Trophoblast cell (in vitro differentiated cells and primary cell): ENCODE results near the gene SHROOM1.
"Not testable (repeated sequence)": the region's sequence is repeated elsewhere in the genome, so short reads cannot be mapped to it uniquely, and the experiment has no call there.

ENCODE experiments used
- DNase-seq, 2 donors: peaks; one replicate each; pipeline ENCODE4 v3.0.0-alpha.2; 2016
- H2AFZ ChIP-seq: 2 replicates; pipeline ENCODE4 v1.6.1; 2013; ENCODE audit warnings: low read length, moderate library complexity, mild to moderate bottlenecking; ENCODE audit not compliant: insufficient read depth, poor library complexity
- H2AK5ac ChIP-seq: 2 replicates; pipeline ENCODE4 v1.6.1; 2013; ENCODE audit warnings: mild to moderate bottlenecking, low read length
- H2BK120ac ChIP-seq: 2 replicates; pipeline ENCODE4 v1.6.1; 2013; ENCODE audit warnings: low read length, mild to moderate bottlenecking, moderate library complexity; ENCODE audit not compliant: insufficient read depth, poor library complexity
- H2BK12ac ChIP-seq: 2 replicates; pipeline ENCODE4 v1.6.1; 2013; ENCODE audit warnings: mild to moderate bottlenecking, low read length, moderate library complexity
- H2BK5ac ChIP-seq: 2 replicates; pipeline ENCODE4 v1.6.1; 2013; ENCODE audit warnings: low read length, low read depth, moderate library complexity, mild to moderate bottlenecking; ENCODE audit not compliant: poor library complexity
- H3K14ac ChIP-seq: 2 replicates; pipeline ENCODE4 v1.6.1; 2013; ENCODE audit warnings: mild to moderate bottlenecking, low read length
- H3K18ac ChIP-seq: 2 replicates; pipeline ENCODE4 v1.6.1; 2013; ENCODE audit warnings: mild to moderate bottlenecking, low read length
- H3K23ac ChIP-seq: 2 replicates; pipeline ENCODE4 v1.6.1; 2013; ENCODE audit warnings: low read length
- H3K27ac ChIP-seq: 2 replicates; pipeline ENCODE4 v1.5.1; 2013; ENCODE audit warnings: low read depth, mild to moderate bottlenecking, inconsistent platforms, low read length, moderate library complexity
- H3K27me3 ChIP-seq: 2 replicates; pipeline ENCODE4 v1.6.1; 2013; ENCODE audit warnings: inconsistent platforms, mild to moderate bottlenecking, low read length, moderate library complexity; ENCODE audit not compliant: insufficient read depth
- H3K36me3 ChIP-seq, 2 experiments: 1 replicate in 1 of 2; 2 replicates in 1 of 2; pipeline ENCODE4 v1.6.1; 2013; ENCODE audit warnings: low read length in 2 of 2, mild to moderate bottlenecking in 2 of 2, moderate library complexity in 1 of 2; ENCODE audit not compliant: insufficient read depth in 2 of 2, control insufficient read depth in 1 of 2
- H3K4ac ChIP-seq: 2 replicates; pipeline ENCODE4 v1.6.1; 2013; ENCODE audit warnings: low read depth, mild to moderate bottlenecking, low read length, moderate library complexity
- H3K4me1 ChIP-seq, 2 experiments: 1 replicate in 1 of 2; 2 replicates in 1 of 2; pipeline ENCODE4 v1.6.1; 2013; ENCODE audit warnings: low read length in 2 of 2, mild to moderate bottlenecking in 2 of 2, moderate library complexity in 1 of 2; ENCODE audit not compliant: insufficient read depth in 2 of 2, control insufficient read depth in 1 of 2
- H3K4me2 ChIP-seq: 2 replicates; pipeline ENCODE4 v1.6.1; 2013; ENCODE audit warnings: inconsistent platforms, mild to moderate bottlenecking, low read length, moderate library complexity
- H3K4me3 ChIP-seq: 2 replicates; pipeline ENCODE4 v1.5.1; 2013; ENCODE audit warnings: mild to moderate bottlenecking, low read depth, low read length, inconsistent platforms
- H3K79me1 ChIP-seq: one replicate; pipeline ENCODE4 v1.6.1; 2013; ENCODE audit warnings: low read length
- H3K79me2 ChIP-seq: 2 replicates; pipeline ENCODE4 v1.6.1; 2013; ENCODE audit warnings: low read length, mild to moderate bottlenecking; ENCODE audit not compliant: control insufficient read depth, insufficient read depth, poor library complexity
- H3K9ac ChIP-seq: 2 replicates; pipeline ENCODE4 v1.6.1; 2013; ENCODE audit warnings: mild to moderate bottlenecking, low read length
- H3K9me3 ChIP-seq: 2 replicates; pipeline ENCODE4 v1.6.1; 2013; ENCODE audit warnings: low read depth, mild to moderate bottlenecking, control low read depth, inconsistent platforms, low read length; ENCODE audit not compliant: insufficient read depth
- H4K12ac ChIP-seq: 2 replicates; pipeline ENCODE4 v1.6.1; 2013; ENCODE audit warnings: low read depth, mild to moderate bottlenecking, low read length, moderate library complexity
- H4K8ac ChIP-seq: 2 replicates; pipeline ENCODE4 v1.6.1; 2013; ENCODE audit warnings: low read depth, mild to moderate bottlenecking, low read length, moderate library complexity
- H4K91ac ChIP-seq: one replicate; pipeline ENCODE4 v1.6.1; 2013; ENCODE audit warnings: low read depth, mild to moderate bottlenecking, low read length, moderate library complexity
- WGBS: extraction: QIAGEN DNeasy Blood & Tissue Kit; methylation state at CpG from one replicate; pipeline ENCODE4 v1.1.7; 2013; ENCODE audit warnings: missing lambda C conversion rate; ENCODE audit not compliant: insufficient read length, insufficient coverage; ENCODE audit errors: extremely low coverage; 5-methylcytosine and 5-hydroxymethylcytosine counted together

SHROOM1 gene

DNA sequence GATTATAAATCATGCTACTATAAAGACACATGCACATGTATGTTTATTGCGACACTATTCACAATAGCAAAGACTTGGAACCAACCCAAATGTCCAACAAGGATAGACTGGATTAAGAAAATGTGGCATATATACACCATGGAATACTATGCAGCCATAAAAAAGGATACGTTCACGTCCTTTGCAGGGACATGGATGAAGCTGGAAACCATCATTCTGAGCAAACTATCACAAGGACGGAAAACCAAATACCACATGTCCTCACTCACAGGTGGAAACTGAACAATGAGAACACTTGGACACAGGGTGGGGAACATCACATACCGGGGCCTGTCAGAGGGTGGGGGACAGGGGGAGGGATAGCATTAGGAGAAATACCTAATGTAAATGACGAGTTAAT lies 24.6 kb downstream of the SHROOM1 start:
- not testable (repeated sequence) for H3K27ac ChIP-seq, DNase-seq
- WGBS = no CpG with 5 or more reads among the region's 6 CpGs

DNA sequence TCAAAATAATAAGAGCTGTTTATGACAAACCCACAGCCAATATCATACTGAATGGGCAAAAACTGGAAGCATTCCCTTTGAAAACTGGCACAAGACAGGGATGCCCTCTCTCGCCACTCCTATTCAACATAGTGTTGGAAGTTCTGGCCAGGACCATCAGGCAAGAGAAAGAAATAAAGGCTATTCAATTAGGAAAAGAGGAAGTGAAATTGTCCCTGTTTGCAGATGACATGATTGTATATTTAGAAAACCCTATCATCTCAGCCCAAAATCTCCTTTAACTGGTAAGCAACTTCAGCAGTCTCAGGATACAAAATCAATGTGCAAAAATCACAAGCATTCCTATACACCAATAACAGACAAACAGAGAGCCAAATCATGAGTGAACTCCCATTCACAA lies 26.2 kb downstream of the SHROOM1 start:
- WGBS = no CpG with 5 or more reads among the region's 1 CpG

More for the DNA sequence above, 24.6 kb downstream of the SHROOM1 start:
- H3K4ac ChIP-seq, H3K9me3 ChIP-seq, H2BK120ac ChIP-seq, H4K12ac ChIP-seq, H3K4me2 ChIP-seq, H3K9ac ChIP-seq, H2BK5ac ChIP-seq, H2AFZ ChIP-seq, H3K23ac ChIP-seq, H3K79me2 ChIP-seq, H3K27me3 ChIP-seq, H3K4me3 ChIP-seq, H4K91ac ChIP-seq, H3K18ac ChIP-seq, H2AK5ac ChIP-seq, H3K14ac ChIP-seq, H3K36me3 ChIP-seq, H4K8ac ChIP-seq, H2BK12ac ChIP-seq: not testable (repeated sequence)
- Histone ChIP-seq H3K4me1 (peaks cover 9 to 15% of the 10 kb centered on the region in 2 experiments), H3K79me1 (peaks cover 13% of the 10 kb centered on the region)

DNA sequence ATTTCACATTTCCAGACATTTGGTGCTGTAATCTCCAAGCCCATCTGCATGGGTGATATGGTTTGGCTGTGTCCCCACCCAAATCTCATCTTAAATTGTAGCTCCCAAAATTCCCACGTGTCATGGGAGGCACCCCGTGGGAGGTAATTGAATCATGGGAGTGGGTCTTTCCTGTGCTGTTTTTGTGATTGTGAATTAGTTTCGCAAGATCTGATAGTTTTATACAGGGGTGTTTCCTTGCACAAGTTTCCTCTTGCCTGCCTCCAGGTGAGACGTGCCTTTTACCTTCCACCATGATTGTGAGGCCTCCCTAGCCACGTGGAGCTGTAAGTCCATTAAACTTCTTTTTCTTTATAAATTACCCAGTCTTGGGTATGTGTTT lies 27.8 kb downstream of the SHROOM1 start:
- H2AFZ ChIP-seq, H3K79me2 ChIP-seq, H3K36me3 ChIP-seq, H3K18ac ChIP-seq, H3K9ac ChIP-seq, H3K23ac ChIP-seq, H2BK120ac ChIP-seq, H2BK5ac ChIP-seq, H4K12ac ChIP-seq, H3K4me3 ChIP-seq, H3K4me2 ChIP-seq, H4K91ac ChIP-seq, DNase-seq, H4K8ac ChIP-seq, H2AK5ac ChIP-seq, H3K27me3 ChIP-seq, H3K4ac ChIP-seq, H3K27ac ChIP-seq, H3K9me3 ChIP-seq, H3K14ac ChIP-seq: not testable (repeated sequence)
- no CpG with 5 or more reads among the region's 5 CpGs for WGBS
- Histone ChIP-seq H3K4me1 (peaks cover 16 to 17% of the 10 kb centered on the region in 2 experiments), H2BK12ac (peak overlapping the region; percentile 33), H3K79me1 (peaks cover 23% of the 10 kb centered on the region)

More for the DNA sequence above, 26.2 kb downstream of the SHROOM1 start:
- not testable (repeated sequence) for H2BK12ac ChIP-seq, H3K36me3 ChIP-seq, H4K12ac ChIP-seq, H2BK5ac ChIP-seq, H2AK5ac ChIP-seq, H3K27ac ChIP-seq, H3K18ac ChIP-seq, H4K8ac ChIP-seq, H3K14ac ChIP-seq, H3K4me2 ChIP-seq, H3K9me3 ChIP-seq, H3K9ac ChIP-seq, H3K4ac ChIP-seq, H3K23ac ChIP-seq, H4K91ac ChIP-seq, H3K4me3 ChIP-seq, H2BK120ac ChIP-seq, H2AFZ ChIP-seq, H3K79me2 ChIP-seq, DNase-seq, H3K27me3 ChIP-seq
- peaks cover 16% of the 10 kb centered on the region for H3K79me1 ChIP-seq
- H3K4me1 ChIP-seq = peaks cover 14 to 16% of the 10 kb centered on the region in 2 experiments

DNA sequence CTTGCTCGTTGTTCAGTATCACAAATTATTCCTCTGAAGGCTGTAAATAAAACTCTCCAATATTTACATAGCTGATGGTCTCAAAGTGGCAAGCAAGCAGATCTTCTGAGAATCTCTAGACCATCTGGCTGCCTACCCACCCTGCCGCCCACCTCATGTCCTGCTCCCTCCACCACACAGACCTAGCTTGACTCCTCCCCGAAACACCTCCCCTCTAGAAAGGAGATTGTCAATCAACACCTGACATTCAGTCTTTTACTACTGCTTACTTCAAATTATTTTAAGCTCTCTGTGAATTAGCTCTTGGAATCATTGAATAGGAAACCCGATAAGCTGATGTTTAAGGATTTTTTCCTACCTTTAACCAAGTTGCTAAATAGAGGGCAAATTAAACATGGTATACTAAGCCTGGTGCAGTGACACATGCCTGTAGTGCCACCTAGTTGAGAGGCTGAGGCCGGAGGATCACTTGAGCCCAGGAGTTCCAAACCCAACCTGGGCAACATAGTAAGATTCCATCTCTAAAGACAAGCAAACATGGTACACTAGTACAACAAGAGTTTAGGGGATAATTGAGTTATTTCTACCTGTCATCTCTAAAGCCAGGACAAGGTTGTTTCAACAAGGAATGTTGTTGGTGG lies 28.3 kb downstream of the SHROOM1 start:
- Histone ChIP-seq H3K18ac (no peak overlapping the region), H3K79me1 (peaks cover 21% of the 10 kb centered on the region), H2AK5ac (no peak overlapping the region), H4K8ac (peak overlapping the region; percentile 22), H4K91ac (peak overlapping the region; percentile 26), H3K79me2 (no peaks in the 10 kb centered on the region), H3K4ac (no peak overlapping the region), H3K9me3 (no peaks in the 10 kb centered on the region), H3K9ac (no peak overlapping the region), H3K27ac (no peak overlapping the region), H3K4me1 (peaks cover 13% of the 10 kb centered on the region in 2 experiments), H2AFZ (no peak overlapping the region), H4K12ac (no peak overlapping the region), H3K14ac (no peak overlapping the region), H3K4me2 (no peak overlapping the region), H3K27me3 (no peaks in the 10 kb centered on the region), H3K36me3 (no peaks in the 10 kb centered on the region), H2BK120ac (peak overlapping the region; percentile 20), H2BK5ac (peak overlapping the region; percentile 36), H3K23ac (no peak overlapping the region), H2BK12ac (peak overlapping the region; percentile 66), H3K4me3 (no peak overlapping the region)
- no peak for DNase-seq
- no CpG with 5 or more reads among the region's 5 CpGs for WGBS
